GM19467 (cell line): ENCODE measurements around the gene ABCC1.
"Not testable (repeated sequence)": the region's sequence is repeated elsewhere in the genome, so short reads cannot be mapped to it uniquely, and the experiment has no call there.

Experiments
- ATAC-seq: cut with Tn5 transposase; IDR thresholded peaks from one replicate; pipeline ENCODE4 v1.9.1; 2021; ENCODE audit warnings: mild to moderate bottlenecking, moderate library complexity; ENCODE audit not compliant: unreplicated experiment

ABCC1 gene

DNA sequence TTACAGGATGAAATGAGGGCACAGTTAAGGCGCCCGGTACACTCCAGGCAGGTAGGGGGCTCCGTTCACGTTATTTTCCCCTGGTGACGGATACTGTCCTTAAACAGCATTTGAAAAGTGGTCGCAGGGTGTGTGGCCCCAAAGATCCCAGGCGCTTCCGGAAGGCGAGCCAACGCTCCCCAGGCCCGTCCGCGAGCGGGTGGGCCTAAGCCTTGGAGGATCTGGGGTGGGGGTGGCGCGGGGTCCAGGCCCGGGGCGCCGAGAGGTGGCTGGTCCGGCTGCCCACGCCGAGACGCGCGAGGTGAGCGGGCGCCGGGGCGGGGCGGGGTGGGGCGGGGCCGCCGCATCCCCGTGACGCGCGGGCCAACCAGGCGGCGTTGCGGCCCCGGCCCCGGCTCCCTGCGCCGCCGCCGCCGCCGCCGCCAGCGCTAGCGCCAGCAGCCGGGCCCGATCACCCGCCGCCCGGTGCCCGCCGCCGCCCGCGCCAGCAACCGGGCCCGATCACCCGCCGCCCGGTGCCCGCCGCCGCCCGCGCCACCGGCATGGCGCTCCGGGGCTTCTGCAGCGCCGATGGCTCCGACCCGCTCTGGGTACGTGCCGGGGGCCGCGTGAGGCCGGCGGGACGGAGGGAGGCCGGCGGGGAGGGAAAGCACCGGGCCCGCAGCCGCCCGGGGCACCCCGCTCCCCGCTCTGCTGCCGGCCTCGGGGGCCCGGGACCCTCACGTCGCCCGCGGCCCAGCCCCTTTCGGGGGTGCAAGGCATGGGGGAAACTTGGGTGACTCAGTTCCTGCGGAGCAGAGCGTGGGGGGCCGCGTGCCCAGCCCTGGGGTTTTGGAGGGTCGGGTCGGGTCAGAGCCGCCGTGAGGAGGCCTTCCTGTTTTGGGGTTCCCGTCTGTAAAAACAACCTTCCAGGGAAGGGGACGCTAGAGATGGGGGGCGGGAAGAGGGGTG is at the start of gene ABCC1:
TSS of gene ABCC1 (plus strand) at position 407 of the 951 bp plus-strand sequence. CDS start at position 543, 136 bp downstream.
- no peak for ATAC-seq

DNA sequence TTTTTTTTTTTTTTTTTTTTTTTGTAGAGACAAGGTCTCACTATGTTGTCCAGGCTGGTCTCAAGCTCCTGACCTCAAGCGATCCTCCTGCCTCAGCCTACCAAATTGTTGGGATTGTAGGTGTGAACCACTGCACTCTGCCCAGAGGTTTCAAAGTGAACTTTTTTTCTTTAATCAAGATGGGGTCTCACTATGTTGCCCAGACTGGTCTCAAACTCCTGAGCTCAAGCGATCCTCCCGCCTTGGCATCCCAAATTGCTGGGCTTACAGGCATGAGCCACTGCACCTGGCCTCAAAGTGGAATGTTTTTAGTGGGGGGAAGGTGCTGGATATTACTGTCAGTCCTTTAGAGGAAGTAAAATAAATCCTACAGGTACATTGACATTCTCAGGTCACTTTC is 49.1 kb upstream of the ABCC1 start:
- ATAC-seq, result no peak

DNA sequence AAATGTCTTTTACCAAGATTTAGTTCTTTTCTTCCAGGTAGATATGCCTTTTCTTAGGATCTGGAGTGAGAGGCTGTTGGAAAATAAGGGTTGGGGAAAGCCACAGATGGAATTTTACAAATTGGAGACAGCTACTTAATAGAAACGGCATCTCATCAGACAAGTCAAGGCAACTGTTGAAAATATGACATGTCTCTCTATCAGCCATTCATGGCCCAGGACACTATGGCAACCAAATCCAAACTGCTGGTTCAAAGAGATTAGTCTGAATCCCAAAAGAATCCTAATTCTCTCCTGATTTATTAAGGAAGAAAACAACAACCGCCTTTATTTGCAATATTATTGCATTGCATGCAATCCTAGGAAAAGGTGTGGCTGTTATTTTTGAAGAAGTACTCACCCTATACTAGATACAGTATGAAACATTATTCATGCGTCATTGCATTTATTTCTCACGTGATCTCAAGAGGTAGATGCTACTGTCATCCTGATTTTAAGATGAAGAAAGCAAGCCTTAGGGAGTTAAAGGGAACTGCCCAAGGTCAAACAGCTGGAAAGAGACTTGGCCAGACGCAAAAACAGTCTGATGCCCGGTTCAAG is 48.4 kb upstream of the ABCC1 start:
- no peak for ATAC-seq

DNA sequence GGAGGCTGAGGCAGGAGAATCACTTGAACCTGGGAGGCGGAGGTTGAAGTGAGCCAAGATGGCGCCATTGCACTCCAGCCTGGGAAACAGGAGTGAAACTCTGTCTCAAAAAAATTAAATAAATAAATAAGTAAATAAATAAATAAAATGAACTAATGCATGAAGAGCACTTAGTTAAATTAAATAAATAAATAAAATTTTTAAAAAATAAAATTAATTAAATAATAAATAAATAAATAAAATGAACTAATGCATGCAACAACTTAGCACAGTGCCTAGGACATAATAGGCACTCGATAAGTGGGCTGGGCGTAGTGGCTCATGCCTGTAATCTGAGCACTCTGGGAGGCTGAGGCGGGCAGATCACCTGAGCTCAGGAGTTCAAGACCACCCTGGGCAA is 45.5 kb upstream of the ABCC1 start:
- ATAC-seq, result no peak

DNA sequence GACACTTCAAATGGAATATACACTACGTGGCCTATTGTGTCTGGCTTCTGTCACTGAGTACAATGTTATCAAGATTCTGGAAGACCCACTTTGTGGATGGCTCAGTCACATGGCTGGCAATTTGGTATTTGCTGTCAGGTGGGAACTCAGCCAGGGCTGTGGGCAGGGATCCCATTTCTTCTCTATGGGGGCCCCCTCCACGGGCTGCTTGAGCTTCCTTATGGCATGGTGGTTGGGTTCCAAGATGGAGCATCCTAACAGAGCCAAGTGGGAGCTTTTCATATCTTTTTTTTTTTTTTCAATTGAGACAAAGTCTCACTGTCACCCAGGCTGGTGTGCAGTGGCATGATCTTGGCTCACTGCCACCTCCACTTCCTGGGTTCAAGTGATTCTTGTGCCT is 43.0 kb upstream of the ABCC1 start:
- ATAC-seq, result no peak

DNA sequence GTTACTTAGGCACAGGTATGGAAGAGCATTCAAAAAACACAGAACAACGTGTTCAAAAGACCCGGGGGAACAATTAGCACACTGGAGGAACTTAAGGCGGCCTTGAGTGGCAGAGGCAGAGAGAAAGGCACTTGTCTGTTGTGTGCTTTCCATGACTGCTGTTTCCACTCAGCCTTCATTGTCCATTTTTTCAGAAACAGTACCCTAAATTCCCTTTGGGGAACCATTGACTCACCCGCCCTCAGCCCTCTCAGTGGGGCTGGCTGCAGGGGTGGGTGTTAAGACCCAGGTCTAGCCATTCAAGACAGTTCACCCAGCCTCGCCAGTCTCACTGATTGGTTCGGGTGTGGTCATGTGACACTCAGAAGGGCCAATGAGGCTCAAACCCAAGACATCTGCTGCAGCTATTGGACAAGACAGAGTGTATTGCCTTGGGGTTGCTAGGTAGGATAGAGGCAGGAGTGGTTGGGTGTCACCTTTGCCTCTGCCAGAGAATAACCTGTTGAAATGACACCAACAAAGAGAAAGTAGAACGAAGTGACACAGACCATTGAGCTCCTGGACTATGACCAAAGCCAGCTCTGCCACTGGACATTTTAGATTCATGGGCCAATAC is 41.4 kb upstream of the ABCC1 start:
- ATAC-seq, result peak; percentile 96

DNA sequence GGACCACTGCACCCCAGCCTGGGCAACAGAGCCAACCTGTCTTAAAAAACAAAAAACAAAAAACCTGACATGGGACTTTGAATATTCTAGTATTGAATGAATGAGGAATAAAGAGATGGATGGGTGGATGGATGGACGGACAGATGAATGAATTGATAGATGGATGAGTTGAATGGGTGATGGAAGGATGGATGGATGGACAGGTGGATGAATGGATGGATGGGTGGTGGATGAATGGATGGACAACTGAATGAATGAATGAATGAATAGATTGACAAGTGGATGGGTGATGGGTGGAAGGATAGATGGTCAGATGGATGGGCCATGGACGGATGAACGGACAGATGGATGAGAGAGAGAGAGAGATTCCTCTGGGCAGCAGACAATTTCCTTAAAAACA is 38.2 kb upstream of the ABCC1 start:
- no peak for ATAC-seq

DNA sequence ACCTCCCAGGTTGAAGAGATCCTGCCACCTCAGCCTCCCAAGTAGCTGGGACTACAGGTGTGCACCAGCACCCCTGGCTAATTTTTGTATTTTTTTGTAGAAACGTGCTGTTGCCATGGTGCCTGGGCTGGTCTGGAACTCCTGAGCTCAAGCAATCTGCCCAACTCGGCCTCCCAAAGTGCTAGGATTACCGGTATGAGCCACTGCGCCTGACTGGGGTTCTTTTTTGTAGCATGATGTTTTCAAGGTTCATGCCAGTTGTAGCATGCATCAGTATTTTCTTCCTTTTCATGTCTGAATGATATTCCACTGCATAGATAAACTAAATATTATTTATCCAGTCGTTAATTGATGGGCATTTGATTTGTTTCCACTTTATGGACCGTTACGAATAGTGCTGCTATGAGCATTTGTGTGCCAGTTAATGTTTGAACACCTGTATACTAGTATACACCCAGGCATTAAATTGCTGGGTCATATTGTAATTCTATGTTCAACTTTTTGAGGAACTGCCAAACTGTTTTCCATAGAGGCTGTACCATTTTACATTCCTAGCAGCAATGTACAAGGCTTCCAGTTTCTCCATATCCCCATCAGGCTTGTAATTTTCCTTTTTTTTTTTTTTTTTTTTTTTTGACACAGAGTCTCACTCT is 36.2 kb upstream of the ABCC1 start:
- ATAC-seq, result no peak

DNA sequence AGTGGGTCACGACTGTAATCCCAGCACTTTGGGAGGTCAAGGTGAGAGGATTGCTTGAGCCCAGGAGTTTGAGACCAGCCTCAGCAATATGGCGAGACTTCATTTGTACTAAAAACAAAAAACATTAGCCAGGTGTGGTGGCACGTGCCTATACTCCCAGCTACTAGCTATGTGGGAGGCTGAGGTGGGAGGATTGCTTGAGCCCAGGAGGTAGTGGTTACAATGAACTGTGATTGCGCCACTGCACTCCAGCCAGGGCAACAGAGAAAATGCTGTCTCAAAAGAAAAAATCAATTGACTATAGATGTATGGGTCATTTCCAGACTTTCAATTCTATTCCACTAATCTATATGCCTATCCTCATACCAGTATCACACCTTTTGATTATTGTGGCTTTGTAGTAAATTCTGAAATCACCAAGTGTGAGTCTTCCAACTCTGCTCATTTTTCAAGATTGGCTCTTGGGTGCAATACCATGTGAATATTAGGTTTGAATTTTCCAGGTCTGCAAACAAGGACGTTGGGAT is 33.8 kb upstream of the ABCC1 start:
- no peak for ATAC-seq

DNA sequence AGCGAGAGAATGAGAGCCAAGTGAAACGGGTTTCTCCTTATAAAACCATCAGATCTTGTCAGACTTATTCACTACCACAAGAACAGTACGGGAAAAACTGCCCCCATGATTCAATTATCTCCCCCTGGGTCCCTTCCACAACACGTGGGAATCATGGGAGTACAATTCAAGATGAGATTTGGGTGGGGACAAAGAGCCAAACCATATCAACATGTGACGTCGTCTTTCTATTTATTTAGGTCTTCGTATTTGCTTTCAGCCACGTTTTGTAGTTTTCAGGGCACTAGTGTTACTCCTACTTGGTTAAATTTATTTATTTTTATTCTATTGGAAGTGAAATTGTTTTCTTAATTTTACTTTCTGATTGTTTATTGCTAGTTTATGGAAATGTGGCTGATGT is 33.1 kb upstream of the ABCC1 start:
- ATAC-seq, result no peak

DNA sequence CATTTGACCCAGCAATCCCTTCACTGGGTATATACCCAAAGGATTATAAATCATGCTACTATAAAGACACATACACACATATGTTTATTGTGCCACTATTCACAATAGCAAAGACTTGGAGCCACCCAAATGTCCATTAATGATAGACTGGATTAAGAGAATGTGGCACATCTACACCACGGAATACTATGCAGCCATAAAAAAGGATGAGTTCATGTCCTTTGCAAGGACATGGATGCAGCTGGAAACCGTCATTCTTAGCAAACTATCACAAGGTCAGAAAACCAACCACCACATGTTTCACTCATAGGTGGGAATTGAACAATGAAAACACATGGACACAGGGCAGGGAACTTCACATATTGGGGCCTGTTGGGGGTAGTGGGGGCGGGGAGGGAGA is 31.1 kb upstream of the ABCC1 start:
- ATAC-seq, result not testable (repeated sequence)

DNA sequence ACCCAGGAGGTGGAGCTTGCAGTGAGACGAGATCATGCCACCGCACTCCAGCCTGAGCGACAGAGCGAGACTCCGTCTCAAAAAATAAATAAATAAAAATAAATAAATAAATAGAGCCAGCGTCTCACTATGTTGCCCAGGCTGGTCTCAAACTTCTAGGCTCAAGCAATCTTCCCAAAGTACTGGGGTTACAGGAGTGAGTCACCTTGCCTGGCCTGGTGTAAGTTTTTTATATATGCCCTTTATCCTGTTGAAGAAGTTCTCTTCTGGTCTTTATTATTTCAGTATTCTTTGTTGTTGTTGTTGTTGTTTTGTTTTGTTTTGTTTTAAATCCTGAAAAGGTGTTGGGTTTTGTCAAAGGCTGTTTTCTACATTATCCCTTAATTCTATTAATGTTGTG is 30.1 kb upstream of the ABCC1 start:
- no peak for ATAC-seq

DNA sequence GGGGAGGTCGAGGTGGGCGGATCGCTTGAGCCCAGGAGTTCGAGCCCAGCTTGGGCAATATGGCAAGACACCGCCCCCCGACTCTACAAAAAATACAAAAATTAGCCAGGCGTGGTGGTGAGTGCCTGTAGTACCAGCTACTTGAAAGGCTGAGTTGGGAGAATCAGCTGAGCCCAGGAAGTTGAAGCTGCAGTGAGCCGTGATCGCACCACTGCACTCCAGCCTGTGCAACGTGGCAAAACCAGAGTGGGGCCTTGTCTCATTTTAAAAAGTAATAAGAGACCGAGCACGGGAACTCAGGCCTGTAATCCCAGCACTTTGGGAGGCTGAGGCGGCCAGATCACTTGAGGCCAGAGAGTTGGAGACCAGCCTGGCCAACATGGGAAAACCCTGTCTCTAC is 24.4 kb upstream of the ABCC1 start:
- ATAC-seq, result no peak

DNA sequence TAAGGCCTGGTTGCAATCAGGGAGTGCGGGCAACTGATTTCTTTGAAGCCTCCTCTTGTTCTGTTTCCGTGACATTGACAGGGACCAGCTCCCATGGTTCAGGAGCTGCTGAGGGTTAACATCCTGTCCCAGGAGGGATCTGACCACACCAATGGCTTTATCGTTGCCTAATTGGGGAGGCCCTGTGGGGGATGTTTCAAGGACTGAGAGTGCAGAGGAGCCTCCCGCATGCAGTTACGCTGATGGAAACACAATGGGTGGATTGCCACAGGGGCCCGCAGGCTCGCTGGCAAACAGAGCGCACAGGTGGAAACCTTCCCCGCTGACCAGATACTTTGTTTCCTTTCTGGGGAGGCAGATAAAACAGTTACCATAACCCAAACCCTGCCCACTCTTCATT is 23.8 kb upstream of the ABCC1 start:
- ATAC-seq, result no peak

DNA sequence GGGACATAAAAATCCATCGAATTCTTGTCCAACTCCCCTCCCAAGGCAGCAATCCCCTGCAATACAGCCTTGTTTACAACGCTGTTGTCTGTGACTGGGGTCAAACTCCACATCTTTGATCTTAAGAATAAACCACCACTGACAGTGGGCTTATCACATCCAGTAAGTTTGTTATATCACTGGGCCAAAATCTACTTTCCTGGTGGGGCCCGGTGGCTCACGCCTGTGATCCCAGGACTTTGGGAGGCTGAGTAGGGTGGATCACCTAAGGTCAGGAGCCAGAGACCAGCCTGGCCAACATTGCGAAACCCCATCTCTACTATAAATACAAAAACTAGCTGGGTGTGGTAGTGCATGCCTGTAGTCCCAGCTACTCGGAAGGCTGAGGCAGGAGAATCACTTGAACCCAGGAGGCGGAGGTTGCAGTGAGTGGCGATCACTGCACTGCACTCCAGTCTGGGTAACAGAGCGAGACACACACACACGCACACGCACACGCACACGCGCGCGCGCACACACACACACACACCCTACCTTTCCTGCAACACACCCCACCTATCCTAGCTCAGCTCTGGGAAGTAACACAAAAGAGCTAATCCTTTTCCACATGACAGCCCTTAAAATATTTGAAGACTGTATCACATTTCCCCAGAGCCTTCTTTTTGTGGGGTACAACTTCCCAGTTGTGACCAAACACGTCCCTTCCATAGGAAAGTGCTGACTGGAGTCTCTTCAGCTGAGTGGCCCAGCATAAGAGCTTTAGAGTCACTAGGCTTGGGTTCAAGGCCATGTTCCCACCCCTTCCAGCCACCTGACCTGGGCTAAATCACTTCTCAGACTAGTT is 20.9 kb upstream of the ABCC1 start:
- no peak for ATAC-seq

DNA sequence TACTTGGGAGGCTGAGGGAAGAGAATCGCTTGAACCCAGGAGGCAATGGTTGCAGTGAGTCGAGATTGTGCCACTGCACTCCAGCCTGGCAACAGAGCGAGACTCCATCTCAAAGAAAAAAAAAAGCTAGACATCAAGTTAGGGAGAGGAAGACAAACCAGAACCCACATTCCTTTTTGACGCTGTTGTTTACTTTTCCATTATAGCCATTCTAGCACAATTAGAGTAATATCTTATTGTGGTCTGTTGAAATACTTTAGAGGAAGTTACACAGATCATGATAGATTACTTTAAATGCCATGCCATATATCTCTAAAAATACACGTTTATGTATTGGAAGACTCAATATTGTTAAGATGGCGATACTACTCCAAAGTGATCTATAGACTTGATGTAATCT is 16.5 kb upstream of the ABCC1 start:
- no peak for ATAC-seq

DNA sequence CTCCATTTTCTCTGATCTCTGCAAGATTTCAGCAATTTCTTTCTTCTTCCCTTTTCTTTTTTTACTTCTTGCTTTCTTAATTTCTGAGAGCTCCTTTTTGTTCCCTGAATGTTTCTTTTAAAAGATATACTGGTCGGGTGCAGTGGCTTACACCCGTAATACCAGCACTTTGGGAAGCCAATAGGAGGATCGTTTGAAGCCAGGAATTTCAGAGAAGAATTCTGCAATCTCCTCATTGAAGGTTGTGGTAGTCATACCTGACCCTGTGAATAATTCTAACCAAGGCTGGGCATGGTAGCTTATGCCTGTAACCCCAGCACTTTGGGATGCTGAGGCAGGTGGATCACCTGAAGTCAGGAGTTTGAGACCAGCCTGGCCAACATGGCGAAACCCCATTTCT is 15.6 kb upstream of the ABCC1 start:
- no peak for ATAC-seq

DNA sequence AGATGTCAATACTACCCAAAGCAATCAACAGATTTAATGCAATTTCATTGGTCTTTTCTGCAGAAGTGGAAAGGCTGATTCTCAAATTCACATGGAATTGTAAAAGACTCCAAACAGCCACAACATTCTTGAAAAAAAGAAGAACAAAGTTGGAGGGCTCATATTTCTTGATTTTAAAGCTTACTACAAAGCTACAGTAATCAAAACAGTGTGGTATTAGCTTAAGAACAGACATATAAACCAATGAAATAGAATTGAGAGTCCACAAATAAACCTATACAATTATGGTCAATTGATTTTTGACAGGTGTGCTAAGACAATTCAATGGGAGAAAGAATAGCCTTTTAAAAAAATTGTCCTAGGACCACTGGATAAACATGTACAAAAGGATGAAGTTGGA is 14.4 kb upstream of the ABCC1 start:
- no peak for ATAC-seq

DNA sequence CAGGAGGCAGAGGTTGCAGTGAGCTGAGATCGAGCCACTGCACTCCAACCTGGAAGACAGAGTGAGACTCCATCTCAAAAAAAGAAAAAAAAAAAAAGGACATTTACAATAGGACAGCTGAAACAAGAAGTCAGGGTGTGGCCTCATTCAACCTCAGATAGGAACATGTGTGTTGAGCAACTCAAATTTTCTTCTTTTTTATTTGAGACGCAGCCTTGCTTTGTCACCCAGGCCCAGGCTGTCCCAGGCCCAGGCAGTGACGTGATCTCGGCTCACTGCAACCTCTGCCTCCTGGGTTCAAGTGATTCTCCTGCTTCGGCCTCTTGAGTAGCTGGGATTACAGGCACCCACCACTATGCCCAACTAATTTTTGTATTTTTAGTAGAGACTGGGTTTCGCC is 12.6 kb upstream of the ABCC1 start:
- not testable (repeated sequence) for ATAC-seq

DNA sequence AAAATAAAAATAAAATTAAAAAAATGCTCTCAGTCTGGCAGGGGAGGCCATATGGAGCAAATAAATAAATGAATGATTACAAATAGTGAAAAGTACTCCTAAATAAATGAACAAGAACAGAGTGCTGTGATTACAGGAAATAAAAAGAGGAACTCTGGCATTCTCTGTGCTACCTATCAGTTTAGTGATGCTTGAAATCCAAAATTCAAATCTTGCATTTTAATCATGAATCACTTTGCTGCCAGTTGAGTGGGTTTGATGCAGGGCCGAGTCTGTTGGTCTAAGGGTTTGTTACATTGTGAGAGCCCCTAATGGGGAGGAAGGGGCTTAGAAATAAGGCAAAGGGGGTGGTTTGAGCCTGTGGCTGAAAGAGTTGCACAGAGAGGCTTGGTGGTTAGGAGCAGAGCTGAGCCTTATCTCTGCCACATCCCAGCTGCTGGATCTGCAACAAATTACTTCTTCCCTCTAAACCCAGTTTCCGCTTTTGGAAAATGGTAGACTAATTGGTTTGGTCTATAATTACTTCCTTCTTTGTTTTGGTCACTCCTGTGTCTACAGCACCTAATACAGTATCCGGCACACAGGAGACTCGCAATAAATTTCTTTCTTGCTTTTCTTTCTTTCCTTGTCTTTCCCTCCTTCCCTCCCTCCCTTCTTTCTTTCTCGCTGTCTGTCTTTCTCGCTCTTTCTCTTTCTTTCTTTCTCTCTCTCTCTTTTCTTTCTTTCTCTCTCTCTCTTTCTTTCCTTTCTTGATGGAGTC is 6.3 kb upstream of the ABCC1 start:
- no peak for ATAC-seq
